ENCODE results near the gene STAG1. TPM values are rescaled to one million over a fixed set of nuclear protein-coding genes. Genes with fewer than 3 reads are reported as not detected.

STAG1 gene
- polyA plus RNA-seq, 1 donor from 2014 or later = 30.8 TPM

DNA sequence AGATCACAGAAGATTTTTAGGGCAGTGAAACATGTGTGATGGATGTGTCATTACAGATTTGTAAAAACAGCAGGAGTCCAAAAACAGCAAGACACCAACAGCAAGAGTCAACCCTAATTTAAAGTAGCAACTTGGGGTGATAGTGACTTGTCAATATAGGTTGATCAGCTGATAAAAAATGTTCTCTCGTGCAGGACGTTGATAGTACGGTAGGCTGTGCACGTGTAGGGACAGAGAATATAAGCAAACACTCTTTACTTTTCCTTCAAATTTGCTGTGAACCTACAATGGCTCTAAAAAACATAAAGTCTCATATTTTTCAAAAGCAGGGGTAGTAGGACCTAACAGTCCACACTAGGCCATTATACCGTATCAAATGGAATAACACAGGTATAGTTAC, 120.8 kb downstream of the STAG1 start:
- Histone ChIP-seq H3K79me2 (replicated peaks; ENCODE audit: insufficient read depth, low read length) (peaks cover 45% of the 10 kb centered on the region), H4K20me1 (ENCODE audit: insufficient read depth) (no peaks in the 10 kb centered on the region), H3K4me3 (ENCODE audit: low read length) (no peak overlapping the region), H3K27ac (ENCODE audit: low read length) (no peak overlapping the region), H3K27me3 (ENCODE audit: insufficient read depth, low read depth, low read length) (no peaks in the 10 kb centered on the region), H3K9me3 (ENCODE audit: low read length) (no peaks in the 10 kb centered on the region), H2AFZ (ENCODE audit: low read depth, low read length) (no peak overlapping the region), H3K9me2 (ENCODE audit: insufficient read depth, low read length) (no peaks in the 10 kb centered on the region), H3K9ac (ENCODE audit: low read length) (no peak overlapping the region), H3F3A (ENCODE audit: insufficient read depth, low read length, poor library complexity, severe bottlenecking) (no peaks in the 10 kb centered on the region), H3K4me2 (ENCODE audit: low read length) (no peak overlapping the region), H3K36me3 (ENCODE audit: insufficient read depth, low read length) (no peaks in the 10 kb centered on the region)
- TF ChIP-seq EZH2 (IDR thresholded peaks at IDR 0.05; ENCODE audit: borderline replicate concordance, insufficient read depth, low read length, poor library complexity, severe bottlenecking) (no peak), RAD21 (conservative IDR thresholded peaks at IDR 0.05) (no peak), SMC3 (conservative IDR thresholded peaks at IDR 0.05; ENCODE audit: poor library complexity) (no peak), POLR2AphosphoS5 (IDR thresholded peaks at IDR 0.05) (no peak), TAF1 (IDR thresholded peaks at IDR 0.05; ENCODE audit: low read depth) (no peak), EP300 (conservative IDR thresholded peaks at IDR 0.05; ENCODE audit: poor library complexity, severe bottlenecking) (no peak), MXI1 (conservative IDR thresholded peaks at IDR 0.05; ENCODE audit: poor library complexity, severe bottlenecking) (no peak)
- TF ChIP-seq, protein P1, sequence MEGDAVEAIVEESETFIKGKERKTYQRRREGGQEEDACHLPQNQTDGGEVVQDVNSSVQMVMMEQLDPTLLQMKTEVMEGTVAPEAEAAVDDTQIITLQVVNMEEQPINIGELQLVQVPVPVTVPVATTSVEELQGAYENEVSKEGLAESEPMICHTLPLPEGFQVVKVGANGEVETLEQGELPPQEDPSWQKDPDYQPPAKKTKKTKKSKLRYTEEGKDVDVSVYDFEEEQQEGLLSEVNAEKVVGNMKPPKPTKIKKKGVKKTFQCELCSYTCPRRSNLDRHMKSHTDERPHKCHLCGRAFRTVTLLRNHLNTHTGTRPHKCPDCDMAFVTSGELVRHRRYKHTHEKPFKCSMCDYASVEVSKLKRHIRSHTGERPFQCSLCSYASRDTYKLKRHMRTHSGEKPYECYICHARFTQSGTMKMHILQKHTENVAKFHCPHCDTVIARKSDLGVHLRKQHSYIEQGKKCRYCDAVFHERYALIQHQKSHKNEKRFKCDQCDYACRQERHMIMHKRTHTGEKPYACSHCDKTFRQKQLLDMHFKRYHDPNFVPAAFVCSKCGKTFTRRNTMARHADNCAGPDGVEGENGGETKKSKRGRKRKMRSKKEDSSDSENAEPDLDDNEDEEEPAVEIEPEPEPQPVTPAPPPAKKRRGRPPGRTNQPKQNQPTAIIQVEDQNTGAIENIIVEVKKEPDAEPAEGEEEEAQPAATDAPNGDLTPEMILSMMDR (IDR thresholded peaks at IDR 0.05; ENCODE audit: poor library complexity, severe bottlenecking) = no peak
- TF ChIP-seq, protein P2, sequence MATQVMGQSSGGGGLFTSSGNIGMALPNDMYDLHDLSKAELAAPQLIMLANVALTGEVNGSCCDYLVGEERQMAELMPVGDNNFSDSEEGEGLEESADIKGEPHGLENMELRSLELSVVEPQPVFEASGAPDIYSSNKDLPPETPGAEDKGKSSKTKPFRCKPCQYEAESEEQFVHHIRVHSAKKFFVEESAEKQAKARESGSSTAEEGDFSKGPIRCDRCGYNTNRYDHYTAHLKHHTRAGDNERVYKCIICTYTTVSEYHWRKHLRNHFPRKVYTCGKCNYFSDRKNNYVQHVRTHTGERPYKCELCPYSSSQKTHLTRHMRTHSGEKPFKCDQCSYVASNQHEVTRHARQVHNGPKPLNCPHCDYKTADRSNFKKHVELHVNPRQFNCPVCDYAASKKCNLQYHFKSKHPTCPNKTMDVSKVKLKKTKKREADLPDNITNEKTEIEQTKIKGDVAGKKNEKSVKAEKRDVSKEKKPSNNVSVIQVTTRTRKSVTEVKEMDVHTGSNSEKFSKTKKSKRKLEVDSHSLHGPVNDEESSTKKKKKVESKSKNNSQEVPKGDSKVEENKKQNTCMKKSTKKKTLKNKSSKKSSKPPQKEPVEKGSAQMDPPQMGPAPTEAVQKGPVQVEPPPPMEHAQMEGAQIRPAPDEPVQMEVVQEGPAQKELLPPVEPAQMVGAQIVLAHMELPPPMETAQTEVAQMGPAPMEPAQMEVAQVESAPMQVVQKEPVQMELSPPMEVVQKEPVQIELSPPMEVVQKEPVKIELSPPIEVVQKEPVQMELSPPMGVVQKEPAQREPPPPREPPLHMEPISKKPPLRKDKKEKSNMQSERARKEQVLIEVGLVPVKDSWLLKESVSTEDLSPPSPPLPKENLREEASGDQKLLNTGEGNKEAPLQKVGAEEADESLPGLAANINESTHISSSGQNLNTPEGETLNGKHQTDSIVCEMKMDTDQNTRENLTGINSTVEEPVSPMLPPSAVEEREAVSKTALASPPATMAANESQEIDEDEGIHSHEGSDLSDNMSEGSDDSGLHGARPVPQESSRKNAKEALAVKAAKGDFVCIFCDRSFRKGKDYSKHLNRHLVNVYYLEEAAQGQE (IDR thresholded peaks at IDR 0.05; ENCODE audit: borderline replicate concordance) = no peak

DNA sequence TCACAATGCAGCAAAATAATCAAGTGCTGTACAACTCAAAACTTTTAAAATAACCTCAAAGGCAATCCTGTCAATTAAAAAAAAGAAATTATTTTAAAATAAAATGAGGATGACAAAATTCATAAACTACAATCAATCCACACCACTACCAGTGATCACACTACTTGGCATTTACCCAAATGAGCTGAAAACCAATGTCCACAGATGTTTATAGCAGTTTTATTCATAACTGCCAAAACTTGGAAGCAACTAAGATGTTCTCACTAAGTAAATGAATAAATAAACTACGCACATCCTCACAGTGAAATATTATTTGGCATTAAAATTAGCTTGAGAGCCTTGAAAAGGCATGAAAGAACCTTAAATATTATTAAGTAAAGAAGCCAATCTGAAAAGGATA, 121.3 kb downstream of the STAG1 start:
- no peak overlapping the region for H3K27ac ChIP-seq (ENCODE audit: low read length)
- no peak overlapping the region for H3K9ac ChIP-seq (ENCODE audit: low read length)
- no peaks in the 10 kb centered on the region for H3K27me3 ChIP-seq (ENCODE audit: insufficient read depth, low read depth, low read length)
- peaks cover 40% of the 10 kb centered on the region for H3K79me2 ChIP-seq (replicated peaks; ENCODE audit: insufficient read depth, low read length)
- no peaks in the 10 kb centered on the region for H3K9me2 ChIP-seq (ENCODE audit: insufficient read depth, low read length)
- no peak overlapping the region for H2AFZ ChIP-seq (ENCODE audit: low read depth, low read length)
- H4K20me1 ChIP-seq (ENCODE audit: insufficient read depth) = no peaks in the 10 kb centered on the region
- no peak overlapping the region for H3K4me3 ChIP-seq (ENCODE audit: low read length)
- TF ChIP-seq EP300 (conservative IDR thresholded peaks at IDR 0.05; ENCODE audit: poor library complexity, severe bottlenecking) (no peak), TAF1 (IDR thresholded peaks at IDR 0.05; ENCODE audit: low read depth) (no peak)
- TF ChIP-seq, protein P2 (IDR thresholded peaks at IDR 0.05; ENCODE audit: borderline replicate concordance) = no peak
- no peaks in the 10 kb centered on the region for H3F3A ChIP-seq (ENCODE audit: insufficient read depth, low read length, poor library complexity, severe bottlenecking)
- H3K36me3 ChIP-seq (ENCODE audit: insufficient read depth, low read length) = no peaks in the 10 kb centered on the region
- H3K9me3 ChIP-seq (ENCODE audit: low read length) = no peaks in the 10 kb centered on the region
- H3K4me2 ChIP-seq (ENCODE audit: low read length) = no peak overlapping the region

Measured in neural cell (in vitro differentiated cells).